Fibroblast of skin of scalp (primary cell): ENCODE measurements around the gene RHAG. TPM values are rescaled to one million over a fixed set of nuclear protein-coding genes. Genes with fewer than 3 reads are reported as not detected.
A peak's percentile ranks its signal among the peaks of the same experiment; 100 is the strongest.
"Not testable (repeated sequence)": the region's sequence is repeated elsewhere in the genome, so short reads cannot be mapped to it uniquely, and the experiment has no call there.

Experiments used
- DNase-seq: peaks from one replicate; pipeline ENCODE4 v3.0.0-alpha.2; 2013
- polyA plus RNA-seq, 2 experiments: library from polyadenylated mRNA; unstranded; fragments of 120-200 nt; gene quantifications; one replicate each; pipeline ENCODE4 v1.2.1, GENCODE V29; 2013; ENCODE audit not compliant: insufficient read length in 2 of 2

The RHAG gene
- not detected for polyA plus RNA-seq (2013, experiment 1 of 2; ENCODE audit: insufficient read length)
- polyA plus RNA-seq (2013, experiment 2 of 2; ENCODE audit: insufficient read length), result 0.32 TPM

- no peak for DNase-seq
Measured at GRCh38 chr6:49636713-49637349, at the start of gene RHAG. TSS of gene RHAG (minus strand) at chr6:49636839. CDS start at chr6:49636812, 27 bp downstream.

GRCh38 chr6:49676671-49677281 lies 40.1 kb upstream of the RHAG start:
- DNase-seq, result peak; percentile 18

GRCh38 chr6:49675816-49676215 lies 39.2 kb upstream of the RHAG start:
- no peak for DNase-seq

GRCh38 chr6:49668083-49668511 lies 31.5 kb upstream of the RHAG start:
- no peak for DNase-seq

GRCh38 chr6:49666930-49667757 lies 30.5 kb upstream of the RHAG start:
- DNase-seq, result no peak

- DNase-seq, result no peak
Measured at GRCh38 chr6:49666480-49666879, 29.8 kb upstream of the RHAG start.

- no peak for DNase-seq
Measured at GRCh38 chr6:49664817-49665216, 28.2 kb upstream of the RHAG start.

- DNase-seq, result not testable (repeated sequence)
Measured at GRCh38 chr6:49664054-49664453, 27.4 kb upstream of the RHAG start.

- no peak for DNase-seq
Measured at GRCh38 chr6:49662892-49663261, 26.2 kb upstream of the RHAG start.

- DNase-seq, result no peak
Measured at GRCh38 chr6:49662231-49662891, 25.7 kb upstream of the RHAG start.

- DNase-seq, result no peak
Measured at GRCh38 chr6:49653942-49654341, 17.3 kb upstream of the RHAG start.

- DNase-seq, result no peak
Measured at GRCh38 chr6:49653438-49653837, 16.8 kb upstream of the RHAG start.

- DNase-seq, result no peak
Measured at GRCh38 chr6:49651239-49651638, 14.6 kb upstream of the RHAG start.

- DNase-seq, result no peak
Measured at GRCh38 chr6:49649988-49650387, 13.3 kb upstream of the RHAG start.

- no peak for DNase-seq
Measured at GRCh38 chr6:49648036-49648435, 11.4 kb upstream of the RHAG start.

GRCh38 chr6:49647476-49647875 lies 10.8 kb upstream of the RHAG start:
- no peak for DNase-seq

GRCh38 chr6:49646942-49647341 lies 10.3 kb upstream of the RHAG start:
- no peak for DNase-seq

GRCh38 chr6:49646130-49646824 lies 9.6 kb upstream of the RHAG start:
- no peak for DNase-seq

- DNase-seq, result no peak
Measured at GRCh38 chr6:49645139-49645538, 8.5 kb upstream of the RHAG start.

- no peak for DNase-seq
Measured at GRCh38 chr6:49639177-49639817, 2.7 kb upstream of the RHAG start.

- no peak for DNase-seq
Measured at GRCh38 chr6:49637350-49637731, 702 bp upstream of the RHAG start.
